Stimulated activated CD8-positive, alpha-beta memory T cell treated with anti-CD3 and anti-CD28 coated beads, Interleukin-7, amount 100 ng/mL, for 1 hour (primary cell): ENCODE measurements around the gene HDLBP.
A peak's percentile ranks its signal among the peaks of the same experiment; 100 is the strongest.
"Not testable (repeated sequence)": the region's sequence is repeated elsewhere in the genome, so short reads cannot be mapped to it uniquely, and the experiment has no call there.

ENCODE experiments used
- DNase-seq, 2 donors: peaks; one replicate each; pipeline ENCODE4 v3.0.0-alpha.2; 2020; ENCODE audit warnings: low read depth in 2 of 2

HDLBP gene

DNA sequence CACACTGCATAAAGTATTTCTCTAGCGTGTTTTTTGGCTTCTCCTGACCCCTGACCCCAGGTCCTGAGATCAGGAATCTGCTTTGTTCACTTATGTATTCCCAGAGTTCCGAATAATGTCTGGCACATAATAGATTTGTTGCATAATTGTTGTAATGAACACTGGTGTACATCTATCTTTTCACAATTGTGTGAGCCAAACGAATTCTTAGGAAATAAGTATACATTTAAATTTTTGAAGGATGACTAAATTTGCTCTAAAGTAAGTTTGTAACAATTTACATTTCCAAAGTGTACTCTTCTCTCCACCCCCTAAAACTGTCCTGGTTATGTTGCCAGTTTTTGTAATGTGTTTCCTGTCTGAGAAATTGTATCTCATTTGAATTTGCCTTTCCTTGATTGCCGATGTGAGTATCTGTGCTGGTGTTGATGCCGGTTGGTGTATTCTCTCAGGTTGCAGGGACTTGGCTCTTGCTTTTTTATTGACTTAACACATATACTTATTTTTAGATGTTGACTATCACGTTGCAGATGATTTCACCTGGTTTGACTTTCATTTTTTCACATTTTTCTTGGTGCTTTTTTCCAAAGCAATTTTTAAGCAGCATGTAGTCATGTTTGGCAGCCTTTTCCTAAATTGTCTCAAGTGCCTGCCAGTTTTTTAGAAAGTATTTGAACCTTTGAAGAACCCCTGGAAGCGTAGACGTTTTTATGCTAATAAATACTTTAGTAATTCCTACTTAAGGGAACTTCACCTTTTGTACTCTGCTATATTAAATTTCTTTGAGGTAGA is 24.6 kb upstream of the HDLBP start:
- DNase-seq, result no peak

DNA sequence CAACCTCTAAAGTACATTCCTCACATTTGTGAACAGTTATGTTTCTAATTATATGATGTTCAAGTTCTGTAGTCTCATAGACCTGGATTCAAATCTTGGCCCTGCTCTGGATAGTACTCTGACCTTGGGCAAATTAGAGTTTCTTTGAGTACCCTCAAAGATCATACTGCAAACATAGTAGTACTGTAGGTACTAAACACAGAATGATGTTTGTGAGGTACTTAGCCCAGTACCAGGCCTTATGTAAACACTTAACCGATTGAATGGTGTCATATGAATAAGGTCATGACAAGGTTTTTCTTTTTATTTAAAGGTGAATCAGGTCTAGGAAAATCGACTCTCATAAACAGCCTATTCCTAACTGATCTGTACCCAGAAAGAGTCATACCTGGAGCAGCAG is 19.3 kb upstream of the HDLBP start:
- no peak for DNase-seq

DNA sequence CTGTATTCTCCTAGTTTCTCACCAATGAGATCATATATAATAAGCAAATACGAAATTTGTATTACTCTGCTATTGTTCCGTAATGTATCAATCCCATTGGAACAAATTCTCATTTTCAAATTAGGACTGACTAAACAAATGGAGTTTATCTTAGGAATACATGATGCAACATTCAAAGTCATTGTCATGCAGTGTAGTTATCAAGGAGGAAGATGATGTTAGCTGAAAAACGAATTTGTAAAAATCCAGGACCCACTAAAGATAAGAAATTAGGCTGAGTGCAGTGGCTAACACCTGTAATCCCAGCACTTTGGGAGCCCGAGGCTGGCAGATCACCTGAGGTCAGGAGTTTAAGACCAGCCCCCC is 15.1 kb upstream of the HDLBP start:
- DNase-seq, result no peak

DNA sequence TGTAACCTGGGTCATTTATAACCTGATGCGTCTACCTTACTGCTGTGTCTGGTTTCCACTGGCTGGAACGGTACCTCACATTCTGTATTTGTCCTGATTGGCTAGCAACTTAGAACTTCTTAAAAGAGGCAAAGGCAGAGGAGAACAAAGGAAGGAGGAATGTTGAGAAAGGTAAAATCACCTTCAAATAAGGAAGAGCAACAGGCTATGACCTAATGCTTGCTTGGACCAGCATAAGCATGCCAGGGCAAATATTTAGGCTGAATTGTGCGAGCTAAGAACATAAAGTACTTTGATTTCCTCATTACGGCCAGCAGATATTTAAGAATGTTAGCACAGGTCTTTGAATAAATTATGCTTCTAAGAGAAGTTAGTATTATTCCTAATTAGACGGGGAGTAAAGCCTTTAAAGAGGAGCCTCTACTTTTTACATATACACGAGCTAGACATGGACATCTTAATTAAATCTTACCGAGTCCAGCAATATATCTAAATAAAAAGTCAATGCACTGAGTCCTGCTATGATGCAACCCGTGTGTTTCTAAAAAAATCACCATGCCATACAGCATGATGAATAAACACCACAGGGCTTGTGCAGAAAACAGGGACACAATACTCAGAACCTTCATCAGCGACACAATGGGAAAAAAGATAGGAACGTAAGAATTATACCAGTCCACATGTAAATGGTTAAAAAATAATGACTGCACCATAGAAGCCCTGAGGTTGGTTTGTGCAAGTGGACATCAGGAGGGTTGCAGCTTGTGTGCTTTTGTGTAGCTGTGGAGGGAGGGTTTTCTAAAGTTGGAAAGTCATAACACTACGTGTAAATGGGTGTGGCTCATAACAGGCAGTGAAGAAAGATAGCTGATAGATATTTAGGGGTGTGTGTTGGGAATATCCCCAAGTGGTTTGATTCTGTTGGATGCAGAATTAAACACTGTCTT is 14.5 kb upstream of the HDLBP start:
- DNase-seq, result no peak

DNA sequence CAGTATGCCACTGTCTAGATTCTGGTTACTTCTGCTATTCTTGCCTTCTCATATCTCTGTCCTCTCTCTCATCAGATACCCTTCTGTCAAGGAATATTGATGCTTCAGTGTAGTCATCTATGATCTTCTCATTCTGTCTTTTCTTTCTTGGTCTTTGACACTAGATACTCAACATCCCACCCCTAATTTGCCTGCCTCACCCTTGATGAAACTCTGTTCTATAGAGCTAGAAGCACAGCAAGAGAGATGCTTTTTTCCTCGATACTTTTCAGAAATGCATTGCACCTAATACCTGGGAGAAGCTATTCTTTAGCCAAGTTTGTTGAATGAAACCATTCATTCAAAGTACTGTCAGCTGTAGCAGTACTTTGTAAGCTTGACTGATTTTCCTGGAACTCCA is 9.8 kb upstream of the HDLBP start:
- DNase-seq, result no peak

DNA sequence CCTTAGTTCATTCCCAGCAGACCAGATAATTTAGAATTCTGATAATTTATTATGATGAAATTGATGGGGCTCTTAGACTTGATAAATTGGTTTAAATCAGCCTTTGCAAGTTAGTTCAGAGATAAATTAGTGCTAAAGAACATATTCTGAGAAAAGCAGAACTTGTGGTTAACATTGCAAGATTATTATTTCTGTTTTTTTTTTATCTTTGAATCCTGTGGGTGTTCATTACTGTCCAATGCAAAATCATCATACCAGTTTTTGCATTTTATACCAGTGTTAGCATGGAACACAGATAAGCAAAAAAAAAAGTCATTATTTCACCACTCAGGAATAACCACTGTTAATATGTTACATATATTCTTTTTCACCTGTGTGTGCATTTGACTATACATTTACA is 9.3 kb upstream of the HDLBP start:
- no peak for DNase-seq

DNA sequence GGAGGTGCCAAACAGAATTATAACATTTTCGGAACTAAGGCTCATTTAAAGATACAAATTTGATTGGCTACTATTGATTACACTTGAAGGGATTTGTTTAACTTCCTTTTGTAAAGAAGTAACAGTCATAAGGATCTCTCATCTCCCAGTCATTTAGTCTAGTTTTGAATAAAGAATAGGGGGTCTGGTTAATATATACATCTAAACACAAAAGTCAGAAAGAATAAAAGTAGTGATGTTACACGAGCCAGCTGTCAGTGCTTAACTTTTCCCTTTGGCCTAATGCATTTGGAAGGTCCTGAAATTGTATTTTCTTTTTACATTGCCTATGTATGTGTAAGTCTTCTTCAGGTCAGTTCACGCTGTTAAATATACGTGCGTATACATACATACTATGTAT is 8.3 kb upstream of the HDLBP start:
- no peak for DNase-seq

DNA sequence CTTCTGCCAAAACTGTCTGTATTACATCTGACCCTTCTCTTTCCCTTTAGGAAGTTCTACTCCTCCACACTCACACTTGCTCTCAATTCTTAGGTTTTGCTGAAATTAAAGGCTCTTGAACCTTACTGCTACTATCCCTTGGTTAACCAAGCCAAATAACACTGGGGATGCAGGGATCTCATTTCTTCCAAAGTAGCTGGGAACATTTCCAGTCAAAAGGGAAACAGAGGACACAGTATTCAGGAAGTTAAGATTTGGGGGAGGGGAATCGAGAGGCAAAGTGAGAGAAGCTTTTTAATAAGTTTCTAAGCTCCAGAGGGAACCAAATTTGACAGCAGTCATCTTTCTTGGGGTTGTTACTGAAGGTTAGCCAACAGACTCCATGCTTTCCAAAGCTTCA is 6.4 kb upstream of the HDLBP start:
- DNase-seq, result no peak

DNA sequence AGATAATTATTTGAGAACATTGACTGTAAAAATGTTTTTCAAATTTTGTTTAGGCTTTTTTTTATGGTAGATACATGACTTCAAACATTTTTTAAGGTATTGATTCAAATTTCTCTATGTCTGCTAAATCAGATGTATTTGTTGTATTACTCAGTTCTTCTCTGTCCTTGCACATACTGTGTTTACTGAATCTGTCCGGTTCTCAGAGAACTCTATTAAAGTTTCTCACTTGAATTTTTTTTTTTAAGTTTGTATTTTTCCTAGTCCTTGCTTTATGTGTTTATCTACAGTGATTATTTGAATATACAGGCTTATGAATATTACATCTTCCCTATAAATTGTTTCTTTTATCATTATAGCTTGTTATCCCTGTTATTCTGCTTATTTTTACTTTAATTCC is 5.6 kb upstream of the HDLBP start:
- no peak for DNase-seq

DNA sequence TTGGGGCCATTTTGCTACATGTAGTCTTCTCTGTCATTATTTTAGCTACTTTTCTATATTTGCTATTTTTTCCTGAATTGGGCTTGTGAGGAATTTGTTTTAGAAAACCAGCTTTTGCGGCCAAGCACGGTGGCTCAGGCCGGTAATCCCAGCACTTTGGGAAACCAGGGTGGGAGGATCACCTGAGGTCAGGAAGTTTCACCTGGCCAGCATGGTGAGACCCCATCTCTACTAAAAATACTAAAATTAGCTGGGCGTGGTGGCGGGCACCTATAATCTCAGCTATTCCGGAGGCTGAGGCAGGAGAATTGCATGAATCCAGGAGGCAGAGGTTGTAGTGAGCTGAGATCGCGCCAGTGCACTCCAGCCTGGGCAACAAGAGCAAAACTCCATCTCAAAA is 4.9 kb upstream of the HDLBP start:
- DNase-seq, result no peak

DNA sequence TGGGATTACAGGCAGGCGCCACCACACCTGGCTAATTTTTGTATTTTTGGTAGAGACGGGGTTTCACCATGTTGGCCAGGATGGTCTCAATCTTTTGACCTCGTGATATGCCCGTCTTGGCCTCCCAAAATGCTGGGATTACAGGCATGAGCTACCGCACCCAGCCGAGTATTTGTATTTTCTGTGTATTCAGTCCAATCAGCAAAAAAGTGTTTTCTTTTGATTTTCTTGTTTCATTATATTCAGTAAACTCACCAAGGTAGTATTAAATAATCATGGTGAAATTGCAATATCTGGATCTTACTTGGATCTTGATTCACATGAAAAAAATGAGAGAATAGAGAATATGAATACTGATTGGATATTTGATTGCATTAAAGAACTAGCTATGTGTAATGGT is 3.4 kb upstream of the HDLBP start:
- DNase-seq, result not testable (repeated sequence)

DNA sequence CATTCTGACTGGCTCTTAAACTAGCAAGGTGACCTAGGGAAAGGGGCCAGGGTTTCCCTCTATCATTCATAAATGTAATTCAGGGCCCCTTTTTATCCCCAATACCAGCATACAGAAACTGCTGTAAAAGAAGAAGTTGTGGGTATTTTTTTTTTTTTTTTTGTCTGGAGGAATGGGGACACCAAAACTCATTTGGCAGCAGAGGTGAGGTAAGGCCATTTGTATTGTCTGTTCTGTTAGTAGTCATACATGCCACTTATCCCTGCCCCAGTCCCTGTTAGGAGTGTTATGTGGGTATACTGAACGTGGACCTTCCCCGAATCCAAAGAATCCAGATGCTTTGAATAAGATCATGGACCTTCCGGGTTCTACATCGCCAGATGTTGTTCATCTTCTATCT is 1.9 kb upstream of the HDLBP start:
- no peak for DNase-seq

DNA sequence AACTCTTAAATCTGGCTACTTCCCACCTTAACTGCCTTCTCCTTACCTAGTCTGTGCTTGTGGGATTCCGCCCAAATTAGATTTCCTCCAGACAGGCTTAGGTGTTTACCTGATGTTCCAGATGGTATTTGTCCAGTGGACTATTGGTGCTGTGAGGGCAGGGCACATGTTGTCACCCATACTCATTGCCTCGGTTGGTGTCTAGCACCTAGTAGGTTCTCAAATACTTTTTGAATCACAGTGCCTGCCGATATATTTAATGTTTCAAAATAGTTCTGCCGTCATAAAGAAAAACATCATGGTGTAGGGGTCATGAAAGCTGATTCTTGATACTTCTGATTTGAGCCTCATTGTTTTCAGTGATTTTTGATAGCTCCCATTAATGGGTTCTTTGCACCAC is 1.4 kb upstream of the HDLBP start:
- DNase-seq, result no peak

DNA sequence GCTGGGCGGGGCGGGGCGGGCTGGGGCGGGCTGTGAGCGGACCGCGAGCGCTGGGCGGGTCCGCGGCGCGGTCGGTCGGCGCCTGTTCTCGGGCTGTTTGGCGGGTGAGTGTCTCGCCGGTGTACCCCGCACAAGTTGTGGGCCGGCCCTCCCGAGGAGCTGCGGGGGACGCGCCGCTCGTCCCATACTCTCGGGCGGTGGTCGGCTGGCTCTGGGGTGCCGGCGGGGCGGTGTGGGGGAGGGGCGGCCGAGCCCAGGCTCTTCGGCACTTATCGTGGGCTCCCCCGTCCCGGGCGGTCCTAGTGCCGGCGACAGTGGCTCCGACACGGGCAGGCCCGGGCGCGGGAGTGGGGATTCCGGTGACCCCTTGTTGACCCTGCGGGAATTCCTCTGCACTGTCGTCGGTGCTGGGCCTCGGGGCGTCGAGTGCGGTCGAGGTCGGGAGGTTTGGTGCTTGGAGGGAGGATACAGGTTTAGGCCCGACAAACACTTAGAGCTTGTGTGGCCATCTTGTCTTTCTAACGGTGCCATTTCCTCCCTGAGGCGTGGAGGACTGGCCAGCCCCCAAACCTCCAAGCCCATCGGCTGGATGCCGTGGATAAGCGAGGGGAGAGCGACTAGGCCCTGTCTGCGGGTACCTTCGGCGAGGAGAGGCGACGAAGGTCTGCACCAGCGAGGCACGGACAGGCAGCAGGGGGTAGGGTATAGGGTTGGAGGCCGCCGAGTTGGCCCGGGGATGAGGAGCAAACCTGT is 583 bp upstream of the HDLBP start, which contains the start of gene SEPTIN2:
TSS of gene SEPTIN2 (plus strand) at position 47 of the 753 bp plus-strand sequence. CDS start 8,308 bp downstream, outside the sequence.
- peak in 1 of 2 donors; percentile 59 for DNase-seq

DNA sequence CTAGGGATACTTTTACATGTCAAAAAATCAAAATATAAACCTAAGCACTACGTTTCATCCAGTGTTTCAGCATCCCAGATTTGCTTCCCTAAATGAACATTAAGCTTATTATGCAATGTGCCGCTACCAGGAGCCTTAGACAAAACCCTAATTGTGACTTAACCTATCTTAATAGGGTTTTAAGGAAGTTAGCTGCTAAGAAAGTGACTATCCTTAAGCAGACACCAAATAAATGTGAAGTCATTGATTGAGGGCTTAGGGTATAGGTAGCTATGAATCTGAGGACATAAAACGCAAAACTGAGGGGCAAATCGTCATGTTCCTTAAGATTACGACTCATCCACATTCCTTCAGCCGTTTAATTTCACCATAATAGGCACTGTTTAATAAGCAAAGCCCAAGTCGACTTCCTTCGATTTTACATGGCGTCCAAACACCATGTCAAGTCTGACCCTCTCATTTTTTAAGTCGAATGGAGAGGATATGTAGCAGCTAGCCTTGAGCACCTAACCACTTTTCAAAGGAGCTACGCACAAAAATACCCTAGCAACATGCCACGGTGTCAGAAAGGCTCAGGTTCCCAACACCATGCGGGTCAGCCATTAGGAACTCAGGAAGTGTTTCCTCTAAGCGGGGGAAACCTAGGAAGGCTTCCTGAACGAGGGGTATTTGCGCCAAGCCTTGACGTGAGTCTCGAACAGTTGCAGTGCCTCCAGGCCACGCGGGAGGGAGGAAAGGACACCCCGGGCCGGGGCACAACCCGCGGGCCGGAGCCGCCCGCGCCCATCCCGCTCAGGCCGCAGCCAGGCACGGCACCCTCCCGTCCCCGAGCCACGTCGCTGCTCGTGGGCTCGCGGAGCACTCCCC is 1.0 kb downstream of the HDLBP start:
- no peak for DNase-seq

DNA sequence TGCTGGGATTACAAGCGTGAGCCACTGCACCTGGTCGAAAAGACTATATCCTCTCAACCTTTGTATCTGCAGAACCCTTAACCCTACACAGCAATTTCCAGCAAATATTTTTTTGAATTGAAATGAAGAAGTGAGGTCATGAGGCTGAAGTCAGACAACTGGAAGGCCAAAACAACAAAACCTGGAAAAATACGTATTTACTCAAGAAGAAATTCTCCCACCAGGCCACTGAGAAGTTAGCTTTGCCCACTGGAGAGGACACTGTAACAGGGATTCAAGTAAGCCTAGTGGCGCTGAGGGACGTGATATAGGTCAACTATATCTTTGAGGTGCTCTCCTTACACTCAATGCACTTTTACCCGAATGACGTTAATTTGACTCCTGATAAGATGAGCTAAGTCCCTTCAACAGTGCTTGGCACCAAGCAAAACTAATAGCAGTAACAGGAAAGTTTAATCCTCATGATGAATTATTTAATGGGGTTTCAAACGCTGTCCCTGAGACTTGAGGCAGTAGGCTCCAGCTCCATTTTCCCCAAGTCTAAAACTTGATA is 1.9 kb downstream of the HDLBP start:
- DNase-seq, result no peak

DNA sequence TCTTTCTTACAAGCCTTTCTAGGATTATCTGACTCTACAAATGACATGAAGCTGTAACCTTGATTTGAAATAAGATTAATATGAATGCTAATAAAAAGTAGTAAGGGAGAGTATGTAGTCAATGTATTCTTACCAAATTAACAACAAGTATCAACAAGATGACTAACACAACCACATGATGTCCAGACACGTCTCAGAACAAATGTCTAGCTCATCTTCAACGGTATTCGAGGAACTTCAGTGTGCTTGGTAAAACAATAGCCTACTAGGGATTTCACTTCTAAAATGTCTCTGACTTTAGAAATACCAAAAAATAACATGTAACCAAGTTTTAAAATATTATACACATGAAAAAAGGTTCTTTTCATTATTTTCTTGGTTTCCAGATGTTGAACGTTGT is 3.4 kb downstream of the HDLBP start:
- DNase-seq, result no peak

DNA sequence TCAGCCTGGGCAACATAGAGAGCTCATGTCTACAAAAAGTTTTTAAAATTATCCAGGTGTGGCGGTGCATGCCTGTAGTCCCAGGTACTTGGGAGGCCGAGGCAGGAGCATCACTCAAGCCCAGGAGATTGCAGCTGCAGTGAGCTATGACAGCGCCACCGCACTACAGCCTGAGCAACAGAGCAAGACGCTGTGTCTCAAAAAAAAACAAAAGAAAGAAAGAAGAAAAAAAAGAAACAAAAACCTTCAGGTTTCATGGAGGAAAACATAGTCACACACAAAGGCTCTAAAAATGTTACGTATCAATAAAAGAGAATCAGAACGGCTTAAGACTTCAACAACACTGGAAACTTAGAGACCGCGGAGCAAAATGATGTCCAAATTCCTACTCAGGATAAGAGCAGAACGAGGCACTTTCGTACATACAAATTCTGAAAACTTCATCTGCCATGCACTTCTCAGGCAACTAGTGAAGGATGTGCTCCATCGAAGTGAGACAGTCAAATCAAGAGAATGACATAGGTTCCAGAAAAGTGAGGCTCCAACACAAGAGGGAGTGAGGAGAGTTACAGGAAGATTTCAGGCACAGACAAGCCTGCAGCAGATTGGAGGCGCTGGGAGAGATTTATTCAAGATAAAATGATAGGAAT is 4.4 kb downstream of the HDLBP start:
- DNase-seq, result no peak

DNA sequence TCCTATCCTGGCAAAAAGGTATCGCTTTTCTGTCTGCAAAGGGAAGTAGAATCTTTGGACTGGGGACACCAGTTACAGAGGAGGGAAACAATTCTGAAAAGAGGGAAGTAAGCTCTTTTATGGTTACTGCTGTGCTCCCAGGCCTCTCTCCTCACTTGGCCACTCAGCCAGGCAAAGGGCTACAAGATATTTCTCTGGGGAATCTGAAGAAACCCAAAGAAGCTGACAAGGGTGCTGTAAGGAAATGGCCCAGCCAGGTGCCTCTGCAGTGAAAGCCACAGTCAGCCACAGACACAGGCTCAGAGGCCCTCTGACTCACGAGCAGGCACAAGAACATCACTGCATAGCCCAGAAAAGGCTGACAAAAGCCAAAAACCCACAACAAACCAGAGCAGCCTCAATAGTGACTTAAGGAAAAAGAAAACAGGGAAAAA is 5.8 kb downstream of the HDLBP start:
- DNase-seq, result peak; percentile 36 to 45

DNA sequence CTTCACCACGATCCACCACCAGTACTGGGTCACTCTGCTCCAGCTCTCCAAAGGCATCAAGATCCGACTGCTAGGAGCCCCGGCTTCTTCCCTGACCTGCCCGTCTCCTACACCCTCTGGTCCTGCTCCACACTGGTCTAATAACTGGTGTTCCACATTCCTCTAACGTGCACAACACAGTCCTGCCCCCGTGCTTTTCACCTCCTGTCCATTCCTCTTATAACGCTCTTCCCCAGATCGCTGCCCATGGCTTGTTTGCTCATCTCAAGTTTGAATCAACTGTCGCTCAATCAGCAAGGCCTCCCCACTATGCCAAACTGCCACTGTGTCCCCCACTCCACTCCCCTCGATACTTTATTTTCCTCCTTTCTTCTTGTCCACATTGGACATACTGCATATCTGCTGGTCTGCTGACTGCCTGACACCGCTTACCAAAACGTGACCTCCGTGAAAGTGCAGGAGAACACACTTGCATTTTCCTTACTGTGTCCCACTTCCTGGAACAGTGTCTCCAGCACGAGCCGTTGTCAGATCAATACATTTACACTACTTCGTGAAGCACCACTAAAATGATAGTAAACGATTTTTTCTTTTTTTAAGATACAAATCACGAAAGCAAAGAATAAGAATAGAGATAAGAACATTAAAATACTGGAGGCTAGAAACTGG is 6.5 kb downstream of the HDLBP start:
- DNase-seq, result no peak
